ENCODE measurements around the gene SPRED2.
A peak's percentile ranks its signal among the peaks of the same experiment; 100 is the strongest.

SPRED2 gene

GRCh38 chr2:65442420-65443020 is 10.1 kb upstream of the SPRED2 start:
- DNase-seq (ENCODE audit: low spot score), result no peak

- DNase-seq (ENCODE audit: low spot score), result no peak
These were observed 5.9 kb upstream of the SPRED2 start for GRCh38 chr2:65438137-65438899.

- no peak for DNase-seq (ENCODE audit: low spot score)
These were observed 5.2 kb upstream of the SPRED2 start for GRCh38 chr2:65437392-65438135.

GRCh38 chr2:65436824-65437221 is 4.4 kb upstream of the SPRED2 start:
- DNase-seq (ENCODE audit: low spot score), result no peak

- peak; percentile 93 for DNase-seq (ENCODE audit: low spot score)
These were observed 3.9 kb upstream of the SPRED2 start for GRCh38 chr2:65436169-65436823.

GRCh38 chr2:65435625-65436168 is 3.3 kb upstream of the SPRED2 start:
- DNase-seq (ENCODE audit: low spot score), result peak; percentile 97

- no peak for DNase-seq (ENCODE audit: low spot score)
These were observed 2.3 kb upstream of the SPRED2 start for GRCh38 chr2:65434592-65435241.

- DNase-seq (ENCODE audit: low spot score), result peak; percentile 37
These were observed 775 bp downstream of the SPRED2 start for GRCh38 chr2:65431421-65432226.

- peak; percentile 43 for DNase-seq (ENCODE audit: low spot score)
These were observed 1.6 kb downstream of the SPRED2 start for GRCh38 chr2:65430603-65431420.

GRCh38 chr2:65429786-65430602 is 2.4 kb downstream of the SPRED2 start:
- peak; percentile 15 for DNase-seq (ENCODE audit: low spot score)

- DNase-seq (ENCODE audit: low spot score), result no peak
These were observed 4.9 kb downstream of the SPRED2 start for GRCh38 chr2:65427532-65427931.

- DNase-seq (ENCODE audit: low spot score), result no peak
These were observed 7.1 kb downstream of the SPRED2 start for GRCh38 chr2:65425276-65425675.

GRCh38 chr2:65424391-65424790 is 8.0 kb downstream of the SPRED2 start:
- DNase-seq (ENCODE audit: low spot score), result no peak

- no peak for DNase-seq (ENCODE audit: low spot score)
These were observed 11.0 kb downstream of the SPRED2 start for GRCh38 chr2:65421432-65421748.

GRCh38 chr2:65420712-65421431 is 11.5 kb downstream of the SPRED2 start:
- peak; percentile 62 for DNase-seq (ENCODE audit: low spot score)

- no peak for DNase-seq (ENCODE audit: low spot score)
These were observed 14.8 kb downstream of the SPRED2 start for GRCh38 chr2:65417509-65418085.

- DNase-seq (ENCODE audit: low spot score), result no peak
These were observed 15.5 kb downstream of the SPRED2 start for GRCh38 chr2:65416945-65417344.

GRCh38 chr2:65416321-65416720 is 16.1 kb downstream of the SPRED2 start:
- no peak for DNase-seq (ENCODE audit: low spot score)

All from hepatic stellate cell (primary cell).